GM23248 (cell line): ENCODE measurements around the gene AGRN. TPM values are rescaled to one million over a fixed set of nuclear protein-coding genes. Genes with fewer than 3 reads are reported as not detected.
"Not testable (repeated sequence)": the region's sequence is repeated elsewhere in the genome, so short reads cannot be mapped to it uniquely, and the experiment has no call there.

ENCODE experiments used
- DNase-seq: peaks from one replicate; pipeline ENCODE4 v3.0.0-alpha.2; 2015
- H2AFZ ChIP-seq: fragments of 200-600 bp; sonication (generic); 2 replicates; pipeline ENCODE4 v1.6.1; 2016; ENCODE audit warnings: antibody characterized with exemption
- H3F3A ChIP-seq: fragments of 200-600 bp; sonication (generic); 2 replicates; pipeline ENCODE4 v1.6.1; 2016; ENCODE audit warnings: mild to moderate bottlenecking, antibody characterized with exemption, mixed run types; ENCODE audit not compliant: insufficient read depth
- H3K27ac ChIP-seq: fragments of 200-600 bp; sonication (generic); 2 replicates; pipeline ENCODE4 v1.5.1; 2016; ENCODE audit warnings: mild to moderate bottlenecking
- H3K27me3 ChIP-seq: fragments of 200-600 bp; sonication (generic); replicated peaks from 2 replicates; pipeline ENCODE4 v1.6.1; 2016; ENCODE audit warnings: mild to moderate bottlenecking; ENCODE audit not compliant: insufficient read depth
- H3K36me3 ChIP-seq: fragments of 200-600 bp; sonication (generic); 2 replicates; pipeline ENCODE4 v1.6.1; 2016; ENCODE audit warnings: low read depth, mild to moderate bottlenecking
- H3K4me1 ChIP-seq: fragments of 200-600 bp; sonication (generic); 2 replicates; pipeline ENCODE4 v1.6.1; 2016; ENCODE audit warnings: mild to moderate bottlenecking; ENCODE audit not compliant: insufficient read depth
- H3K4me2 ChIP-seq: fragments of 200-600 bp; sonication (generic); one replicate; pipeline ENCODE4 v1.6.1; 2016; ENCODE audit warnings: mild to moderate bottlenecking; ENCODE audit not compliant: unreplicated experiment
- H3K4me3 ChIP-seq: fragments of 200-600 bp; sonication (generic); 2 replicates; pipeline ENCODE4 v1.5.1; 2016; ENCODE audit warnings: mild to moderate bottlenecking
- H3K79me2 ChIP-seq: fragments of 200-600 bp; sonication (generic); 2 replicates; pipeline ENCODE4 v1.6.1; 2016; ENCODE audit warnings: mild to moderate bottlenecking; ENCODE audit not compliant: insufficient read depth
- H3K9ac ChIP-seq: fragments of 200-600 bp; sonication (generic); 2 replicates; pipeline ENCODE4 v1.6.1; 2016; ENCODE audit warnings: mild to moderate bottlenecking
- H3K9me2 ChIP-seq: fragments of 200-600 bp; sonication (generic); 2 replicates; pipeline ENCODE4 v1.6.1; 2016; ENCODE audit warnings: mixed run types, mild to moderate bottlenecking, moderate library complexity; ENCODE audit not compliant: insufficient read depth
- H3K9me3 ChIP-seq: fragments of 200-600 bp; sonication (generic); one replicate; pipeline ENCODE4 v1.6.1; 2017; ENCODE audit warnings: low read depth
- H4K20me1 ChIP-seq: fragments of 200-600 bp; sonication (generic); 2 replicates; pipeline ENCODE4 v1.6.0; 2016; ENCODE audit not compliant: insufficient read depth
- EZH2 ChIP-seq: fragments of 200-600 bp; sonication (generic); IDR thresholded peaks from 2 replicates; pipeline ENCODE4 v1.6.1; 2018; ENCODE audit warnings: antibody characterized with exemption, mild to moderate bottlenecking; ENCODE audit not compliant: insufficient read depth, poor library complexity, severe bottlenecking
- EZH2phosphoT487 ChIP-seq: fragments of 200-600 bp; sonication (generic); IDR thresholded peaks from 2 replicates; pipeline ENCODE4 v1.6.1; 2018; ENCODE audit warnings: antibody characterized with exemption, moderate library complexity, mild to moderate bottlenecking, low read depth; ENCODE audit not compliant: insufficient read depth
- WGBS, 2 experiments: methylation state at CpG; one replicate each; pipeline ENCODE4 v1.1.6; 2015 to 2017; ENCODE audit warnings: low lambda C conversion rate in 2 of 2, low coverage in 1 of 2; ENCODE audit errors: missing lambda C conversion rate in 2 of 2; 5-methylcytosine and 5-hydroxymethylcytosine counted together
- in situ Hi-C: fragments of 300-500 bp; cut with MboI; formaldehyde crosslinking; loops from 2 replicates; pipeline ENCODE4 v1.15.0; 2020
- polyA plus RNA-seq: library from polyadenylated mRNA; unstranded; fragments of >200 nt; fragmentation: Nextera tagmentation; extraction: Ambion mirVana; gene quantifications from 2 replicates; pipeline ENCODE4 v1.2.1, GENCODE V29; 2016
- total RNA-seq: library from RNA; depleted of rRNA; stranded (reverse); fragments of >200 nt; shearing (Covaris generic); gene quantifications from 2 replicates; pipeline ENCODE4 v1.2.3, GENCODE V29; 2014

AGRN gene
- total and polyA plus RNA-seq, 2 experiments from 2014 or later = 1.4 to 43.2 TPM

DNA sequence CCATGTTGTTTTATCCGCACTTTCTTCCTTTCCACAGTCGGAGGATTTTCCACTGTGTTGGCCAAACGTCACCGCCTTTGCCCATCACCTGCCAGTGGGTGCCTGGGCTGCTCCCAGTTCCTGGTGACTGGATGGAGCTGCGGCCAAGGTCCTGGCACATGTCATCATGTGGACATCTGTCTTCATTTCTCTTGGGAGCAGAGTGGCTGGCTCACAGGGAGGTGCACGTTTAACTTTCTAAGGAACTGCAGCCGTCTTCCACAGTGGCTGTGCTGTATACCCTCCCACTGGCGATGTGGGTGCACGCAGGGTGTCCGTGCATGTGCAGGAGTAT lies 73.7 kb downstream of the AGRN start:
- Histone ChIP-seq H3K79me2 (no peaks in the 10 kb centered on the region), H3K36me3 (no peaks in the 10 kb centered on the region), H3K27me3 (no peaks in the 10 kb centered on the region), H3K9me3 (no peaks in the 10 kb centered on the region), H3K9ac (no peak overlapping the region), H4K20me1 (no peaks in the 10 kb centered on the region), H2AFZ (no peak overlapping the region), H3K9me2 (no peaks in the 10 kb centered on the region), H3K4me1 (no peaks in the 10 kb centered on the region), H3K27ac (no peak overlapping the region), H3K4me2 (no peak overlapping the region), H3K4me3 (no peak overlapping the region), H3F3A (no peaks in the 10 kb centered on the region)
- in situ Hi-C loops = no loop called here
- TF ChIP-seq EZH2 (no peak), EZH2phosphoT487 (no peak)
- no peak for DNase-seq
- 82 to 87% methylated on average over 10 of the region's 10 CpGs for WGBS, 2 experiments

DNA sequence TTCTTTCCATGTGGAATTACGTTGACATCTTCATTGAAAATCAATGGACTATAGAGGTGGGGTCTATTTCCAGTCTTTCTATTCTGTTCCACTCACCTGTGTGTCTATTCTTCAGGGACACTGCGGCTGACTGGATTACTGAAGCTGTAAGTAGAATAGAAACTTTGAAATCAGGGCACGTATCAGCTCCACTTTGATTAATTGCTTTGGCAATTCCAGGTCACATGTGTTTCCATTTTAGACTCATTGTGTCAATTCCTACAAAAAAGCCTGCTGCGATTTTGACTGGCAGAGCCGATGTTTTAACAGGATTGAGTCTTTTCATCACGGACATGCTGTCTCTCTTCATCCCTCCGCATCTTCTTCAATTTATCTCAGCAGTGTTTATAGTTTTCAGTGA lies 75.1 kb downstream of the AGRN start:
- no peak overlapping the region for H3K4me3 ChIP-seq
- H3K4me2 ChIP-seq = no peak overlapping the region
- WGBS, 2 experiments = 63 to 72% methylated on average over 7 of the region's 7 CpGs
- H3K9me2 ChIP-seq = no peaks in the 10 kb centered on the region
- H3K27ac ChIP-seq = no peak overlapping the region
- no peak for TF ChIP-seq EZH2phosphoT487
- no peak for TF ChIP-seq EZH2
- no peaks in the 10 kb centered on the region for H3F3A ChIP-seq
- no peak overlapping the region for H2AFZ ChIP-seq
- H3K36me3 ChIP-seq = no peaks in the 10 kb centered on the region
- no peak for DNase-seq
- no peak overlapping the region for H3K9ac ChIP-seq
- no peaks in the 10 kb centered on the region for H3K4me1 ChIP-seq
- no peaks in the 10 kb centered on the region for H3K27me3 ChIP-seq
- in situ Hi-C loops = no loop called here
- H3K79me2 ChIP-seq = no peaks in the 10 kb centered on the region
- H4K20me1 ChIP-seq = no peaks in the 10 kb centered on the region
- no peaks in the 10 kb centered on the region for H3K9me3 ChIP-seq

DNA sequence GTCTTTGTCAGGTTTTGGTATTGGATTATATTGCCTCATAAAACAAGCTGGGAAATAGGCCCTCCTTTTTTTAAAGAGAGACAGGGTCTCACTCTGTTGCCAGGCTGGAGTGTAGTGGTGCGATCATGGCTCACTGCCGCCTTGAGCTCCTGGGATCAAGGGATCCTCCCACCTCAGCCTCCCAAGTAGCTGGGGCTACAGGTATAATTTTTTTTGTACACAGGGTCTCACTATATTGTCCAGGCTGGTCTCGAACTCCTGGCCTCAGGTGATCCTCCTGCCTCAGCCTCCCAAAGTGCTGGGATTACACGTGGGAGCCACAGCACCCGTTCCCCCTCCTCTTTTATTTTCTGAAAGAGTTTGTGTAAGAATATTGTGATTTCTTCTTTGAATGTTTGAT lies 76.2 kb downstream of the AGRN start:
- H3K9me2 ChIP-seq, H3F3A ChIP-seq, H3K9ac ChIP-seq, H3K4me2 ChIP-seq, H3K4me3 ChIP-seq, H3K36me3 ChIP-seq, DNase-seq, H2AFZ ChIP-seq, H3K9me3 ChIP-seq, H3K27me3 ChIP-seq, in situ Hi-C loops, H3K79me2 ChIP-seq, H3K4me1 ChIP-seq, H3K27ac ChIP-seq, H4K20me1 ChIP-seq: not testable (repeated sequence)
- WGBS, 2 experiments = 96 to 98% methylated on average over 5 of the region's 5 CpGs

DNA sequence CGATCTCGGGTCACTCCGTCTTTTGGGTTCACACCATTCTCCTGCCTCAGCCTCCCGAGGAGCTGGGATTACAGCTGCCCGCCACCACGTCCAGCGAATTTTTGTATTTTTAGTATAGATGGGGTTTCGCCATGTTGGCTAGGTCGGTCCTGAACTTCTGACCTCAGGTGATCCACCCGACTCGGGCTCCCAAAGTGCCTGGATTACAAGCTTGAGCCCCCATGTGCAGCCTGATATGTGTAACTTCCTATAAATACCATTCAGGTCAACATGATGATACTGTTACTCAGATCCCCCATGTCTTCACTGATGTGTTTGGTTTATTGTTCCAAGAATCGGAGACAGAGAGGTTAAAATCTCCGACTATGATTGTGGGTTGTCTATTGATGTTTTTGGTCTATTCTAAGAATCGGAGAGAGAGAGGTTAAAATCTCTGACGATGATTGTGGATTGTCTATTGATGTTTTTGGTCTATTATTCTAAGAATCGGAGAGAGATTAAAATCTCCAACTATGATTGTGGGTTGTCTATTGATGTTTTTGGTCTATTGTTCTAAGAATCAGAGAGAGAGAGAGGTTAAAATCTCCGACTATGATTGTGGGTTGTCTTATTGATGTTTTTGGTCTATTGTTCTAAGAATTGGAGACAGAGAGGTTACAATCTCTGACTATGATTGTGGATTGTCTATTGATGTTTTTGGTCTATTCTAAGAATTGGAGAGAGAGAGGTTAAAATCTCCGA lies 78.9 kb downstream of the AGRN start:
- Histone ChIP-seq H3K4me2 (no peak overlapping the region), H3K36me3 (no peaks in the 10 kb centered on the region), H3K27ac (no peak overlapping the region), H3K9me2 (no peaks in the 10 kb centered on the region), H3K4me1 (no peaks in the 10 kb centered on the region), H2AFZ (no peak overlapping the region), H3F3A (no peaks in the 10 kb centered on the region), H3K79me2 (no peaks in the 10 kb centered on the region), H3K27me3 (no peaks in the 10 kb centered on the region), H3K4me3 (no peak overlapping the region), H3K9me3 (no peaks in the 10 kb centered on the region), H4K20me1 (no peaks in the 10 kb centered on the region), H3K9ac (no peak overlapping the region)
- in situ Hi-C loops = no loop called here
- 87 to 88% methylated on average over 18 of the region's 18 CpGs for WGBS, 2 experiments
- TF ChIP-seq EZH2 (no peak), EZH2phosphoT487 (no peak)
- no peak for DNase-seq
